Fibroblast of lung (primary cell): ENCODE results near the gene EXOC8.

Source experiments
- CTCF ChIP-seq, 2 donors: IDR thresholded peaks in 1 of 2; conservative IDR thresholded peaks in 1 of 2; 1 replicate in 1 of 2; 2 replicates in 1 of 2; pipeline ENCODE4 v1.5.1; 2011 to 2012; ENCODE audit warnings: low read length in 2 of 2, control low read depth in 1 of 2, inconsistent platforms in 1 of 2, low read depth in 1 of 2, mild to moderate bottlenecking in 1 of 2
- EZH2 ChIP-seq: IDR thresholded peaks from 2 replicates; pipeline ENCODE4 v1.5.1; 2012; ENCODE audit warnings: low read length, control low read depth, mild to moderate bottlenecking; ENCODE audit errors: missing control alignments

- no peak for TF ChIP-seq CTCF (conservative IDR thresholded peaks at IDR 0.05 in 1 of 2, IDR thresholded peaks at IDR 0.05 in 1 of 2; ENCODE audit: low read depth in 1 of 2, low read length in 2 of 2)
- TF ChIP-seq EZH2: no peak
These were observed 31.6 kb upstream of the EXOC8 start for GRCh38 chr1:231369282-231369681.
